GM12878 (cell line): Measurements from ENCODE around the gene C11orf98. TPM values are rescaled to one million over a fixed set of nuclear protein-coding genes. Genes with fewer than 3 reads are reported as not detected.

Experiments
- BACH1 ChIP-seq: fragments of 450-650 bp; IDR thresholded peaks from 2 replicates; pipeline ENCODE4 v1.6.1; 2017; ENCODE audit warnings: mild to moderate bottlenecking, borderline replicate concordance
- CBX5 ChIP-seq: sonication (generic); IDR thresholded peaks from 2 replicates; pipeline ENCODE4 v1.6.1; 2016; ENCODE audit warnings: low read depth, moderate library complexity, mild to moderate bottlenecking, inconsistent platforms
- MEF2B ChIP-seq: fragments of 450-650 bp; IDR thresholded peaks from 2 replicates; pipeline ENCODE4 v1.6.1; 2018; ENCODE audit warnings: mild to moderate bottlenecking, moderate library complexity; ENCODE audit not compliant: partially characterized antibody, poor library complexity, severe bottlenecking
- MTA2 ChIP-seq: fragments of 450-650 bp; IDR thresholded peaks from 2 replicates; pipeline ENCODE4 v1.6.1; 2016; ENCODE audit warnings: low read depth, mild to moderate bottlenecking, moderate library complexity
- MXI1 ChIP-seq: fragments of 150-350 bp; IDR thresholded peaks from 2 replicates; pipeline ENCODE4 v1.6.1; 2011; ENCODE audit warnings: low read depth, mild to moderate bottlenecking, inconsistent platforms, low read length, improper control_type of control experiment
- NR2C1 ChIP-seq: fragments of 450-650 bp; IDR thresholded peaks from 2 replicates; pipeline ENCODE4 v1.6.1; 2017; ENCODE audit warnings: antibody characterized with exemption, mild to moderate bottlenecking, moderate library complexity
- NR2C2 ChIP-seq: IDR thresholded peaks from 2 replicates; pipeline ENCODE4 v1.6.1; 2011; ENCODE audit warnings: borderline replicate concordance, low read depth; ENCODE audit not compliant: control insufficient read depth, insufficient read length
- SRF ChIP-seq, 2 experiments: IDR thresholded peaks; 2 replicates each; pipeline ENCODE4 v1.6.1; 2011; ENCODE audit warnings: low read depth in 2 of 2, low read length in 2 of 2, mild to moderate bottlenecking in 1 of 2, moderate library complexity in 1 of 2
- SUPT20H ChIP-seq: IDR thresholded peaks from 2 replicates; pipeline ENCODE4 v1.6.1; 2011; ENCODE audit warnings: low read depth, mild to moderate bottlenecking, low read length, moderate library complexity, borderline replicate concordance; ENCODE audit not compliant: control insufficient read depth
- YY1 ChIP-seq: IDR thresholded peaks from 2 replicates; pipeline ENCODE4 v1.6.1; 2011; ENCODE audit warnings: low read depth, mild to moderate bottlenecking, low read length
- polyA plus RNA-seq, 11 experiments: library from polyadenylated mRNA; depleted of rRNA in 4 of 11; unstranded in 6 of 11; stranded (reverse) in 5 of 11; fragments of >200 nt; fragmentation: Nextera tagmentation in 4 of 11; fragmentation: Illumina TruSeq in 1 of 11; extraction: Ambion mirVana in 4 of 11; extraction: Trizol in 1 of 11; gene quantifications; 1 replicate in 1 of 11; 2 replicates in 10 of 11; pipeline versions ENCODE4 v1.2.1 to v1.2.3, GENCODE V29; 2011 to 2016; ENCODE audit warnings: inconsistent platforms in 2 of 11, missing spikeins in 2 of 11, low read depth in 1 of 11
- total RNA-seq, 4 experiments: library from RNA; depleted of rRNA in 3 of 4; stranded (reverse); fragments of >200 nt in 3 of 4; fragmentation: Illumina TruSeq in 1 of 4; extraction: Trizol in 1 of 4; gene quantifications; 2 replicates each; pipeline versions ENCODE4 v1.2.1 to v1.2.3, GENCODE V29; 2013 to 2021
- TF ChIP-seq, protein P1 (sequence below): fragments of 450-650 bp; IDR thresholded peaks from 2 replicates; pipeline ENCODE4 v1.6.1; 2016; ENCODE audit warnings: mild to moderate bottlenecking, moderate library complexity, borderline replicate concordance
- TF ChIP-seq, protein P2 (sequence below): IDR thresholded peaks from 2 replicates; pipeline ENCODE4 v1.6.1; 2011; ENCODE audit warnings: mild to moderate bottlenecking, low read depth, low read length, moderate library complexity; ENCODE audit not compliant: insufficient replicate concordance
- TF ChIP-seq, protein P3 (sequence below), 3 experiments: IDR thresholded peaks in 2 of 3; conservative IDR thresholded peaks in 1 of 3; 2 replicates each; pipeline ENCODE4 v1.5.1; 2011; ENCODE audit warnings: low read depth in 3 of 3, low read length in 3 of 3, mild to moderate bottlenecking in 3 of 3, control low read depth in 2 of 3, moderate library complexity in 2 of 3, inconsistent platforms in 1 of 3, mixed read lengths in 1 of 3; ENCODE audit not compliant: control insufficient read depth in 2 of 3, insufficient read depth in 1 of 3; ENCODE audit errors: extremely low read depth in 1 of 3
- TF ChIP-seq, protein P4 (sequence below): fragments of 450-650 bp; formaldehyde crosslinking; IDR thresholded peaks from 2 replicates; pipeline ENCODE4 v1.5.0; 2022; ENCODE audit warnings: mild to moderate bottlenecking, missing genetic modification characterization

The C11orf98 gene
- total and polyA plus RNA-seq, 10 of the 15 experiments (the other 5 are each of a cell fraction or from before 2014, with no cell fraction given), result 62.5 to 270 (median 162) TPM

DNA sequence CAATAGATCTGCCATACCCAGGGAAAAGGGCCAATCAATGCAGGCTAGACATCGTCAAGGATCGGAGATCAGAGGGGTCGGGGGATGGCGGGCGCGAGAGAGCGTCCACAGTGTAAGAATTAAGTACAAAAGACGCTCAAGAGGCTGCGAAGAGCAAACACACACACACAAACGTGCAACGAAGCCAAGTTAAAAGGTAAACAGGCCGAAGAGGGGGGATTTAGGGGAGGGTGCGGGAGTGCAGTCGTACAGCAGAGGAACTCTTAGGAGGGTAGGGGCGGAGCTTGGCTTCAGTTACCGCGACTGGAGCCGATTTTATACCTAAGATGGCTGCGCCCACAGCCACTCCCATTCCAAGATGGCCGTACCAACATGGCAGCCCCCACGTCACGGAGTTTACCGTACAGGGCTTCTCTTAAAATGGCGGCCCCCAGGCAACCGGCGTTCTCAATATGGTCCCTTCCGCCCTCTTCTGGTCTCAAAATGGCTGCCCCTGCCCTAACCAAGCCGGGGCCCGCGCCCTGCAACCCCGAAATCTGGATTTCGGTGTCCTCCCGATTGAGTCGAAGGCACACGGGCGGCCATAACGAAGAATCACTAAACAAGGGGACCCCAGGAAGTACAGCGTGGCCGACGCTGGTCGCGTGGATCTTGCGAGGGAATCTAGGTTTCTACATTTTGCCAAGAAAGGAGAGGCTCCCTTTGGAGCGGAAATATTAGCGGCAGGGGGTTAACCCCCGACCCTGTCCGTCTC, 44.4 kb upstream of the C11orf98 start (continued):
- TF ChIP-seq, protein P1, sequence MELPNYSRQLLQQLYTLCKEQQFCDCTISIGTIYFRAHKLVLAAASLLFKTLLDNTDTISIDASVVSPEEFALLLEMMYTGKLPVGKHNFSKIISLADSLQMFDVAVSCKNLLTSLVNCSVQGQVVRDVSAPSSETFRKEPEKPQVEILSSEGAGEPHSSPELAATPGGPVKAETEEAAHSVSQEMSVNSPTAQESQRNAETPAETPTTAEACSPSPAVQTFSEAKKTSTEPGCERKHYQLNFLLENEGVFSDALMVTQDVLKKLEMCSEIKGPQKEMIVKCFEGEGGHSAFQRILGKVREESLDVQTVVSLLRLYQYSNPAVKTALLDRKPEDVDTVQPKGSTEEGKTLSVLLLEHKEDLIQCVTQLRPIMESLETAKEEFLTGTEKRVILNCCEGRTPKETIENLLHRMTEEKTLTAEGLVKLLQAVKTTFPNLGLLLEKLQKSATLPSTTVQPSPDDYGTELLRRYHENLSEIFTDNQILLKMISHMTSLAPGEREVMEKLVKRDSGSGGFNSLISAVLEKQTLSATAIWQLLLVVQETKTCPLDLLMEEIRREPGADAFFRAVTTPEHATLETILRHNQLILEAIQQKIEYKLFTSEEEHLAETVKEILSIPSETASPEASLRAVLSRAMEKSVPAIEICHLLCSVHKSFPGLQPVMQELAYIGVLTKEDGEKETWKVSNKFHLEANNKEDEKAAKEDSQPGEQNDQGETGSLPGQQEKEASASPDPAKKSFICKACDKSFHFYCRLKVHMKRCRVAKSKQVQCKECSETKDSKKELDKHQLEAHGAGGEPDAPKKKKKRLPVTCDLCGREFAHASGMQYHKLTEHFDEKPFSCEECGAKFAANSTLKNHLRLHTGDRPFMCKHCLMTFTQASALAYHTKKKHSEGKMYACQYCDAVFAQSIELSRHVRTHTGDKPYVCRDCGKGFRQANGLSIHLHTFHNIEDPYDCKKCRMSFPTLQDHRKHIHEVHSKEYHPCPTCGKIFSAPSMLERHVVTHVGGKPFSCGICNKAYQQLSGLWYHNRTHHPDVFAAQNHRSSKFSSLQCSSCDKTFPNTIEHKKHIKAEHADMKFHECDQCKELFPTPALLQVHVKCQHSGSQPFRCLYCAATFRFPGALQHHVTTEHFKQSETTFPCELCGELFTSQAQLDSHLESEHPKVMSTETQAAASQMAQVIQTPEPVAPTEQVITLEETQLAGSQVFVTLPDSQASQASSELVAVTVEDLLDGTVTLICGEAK, result peak; percentile 69; the same call in 1 of the 2 replicates
- TF ChIP-seq BACH1 (0 out of 2 replicates have a peak, but pooled peaks have one; percentile 28), SRF (IDR thresholded peaks at IDR 0.05; ENCODE audit: low read depth in 2 of 2, low read length in 2 of 2) (peak; percentile 83 to 93), CBX5 (0 out of 2 replicates have a peak, but pooled peaks have one; percentile 27), MEF2B (no peak), SUPT20H (no peak), NR2C2 (no peak), NR2C1 (peak; percentile 95), MXI1 (no peak; the same call in none of the 2 replicates), MTA2 (0 out of 2 replicates have a peak, but pooled peaks have one; percentile 9), YY1 (peak; percentile 100)
- TF ChIP-seq, protein P2, sequence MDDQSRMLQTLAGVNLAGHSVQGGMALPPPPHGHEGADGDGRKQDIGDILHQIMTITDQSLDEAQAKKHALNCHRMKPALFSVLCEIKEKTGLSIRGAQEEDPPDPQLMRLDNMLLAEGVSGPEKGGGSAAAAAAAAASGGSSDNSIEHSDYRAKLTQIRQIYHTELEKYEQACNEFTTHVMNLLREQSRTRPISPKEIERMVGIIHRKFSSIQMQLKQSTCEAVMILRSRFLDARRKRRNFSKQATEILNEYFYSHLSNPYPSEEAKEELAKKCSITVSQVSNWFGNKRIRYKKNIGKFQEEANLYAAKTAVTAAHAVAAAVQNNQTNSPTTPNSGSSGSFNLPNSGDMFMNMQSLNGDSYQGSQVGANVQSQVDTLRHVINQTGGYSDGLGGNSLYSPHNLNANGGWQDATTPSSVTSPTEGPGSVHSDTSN, result peak; percentile 38
- TF ChIP-seq, protein P3, sequence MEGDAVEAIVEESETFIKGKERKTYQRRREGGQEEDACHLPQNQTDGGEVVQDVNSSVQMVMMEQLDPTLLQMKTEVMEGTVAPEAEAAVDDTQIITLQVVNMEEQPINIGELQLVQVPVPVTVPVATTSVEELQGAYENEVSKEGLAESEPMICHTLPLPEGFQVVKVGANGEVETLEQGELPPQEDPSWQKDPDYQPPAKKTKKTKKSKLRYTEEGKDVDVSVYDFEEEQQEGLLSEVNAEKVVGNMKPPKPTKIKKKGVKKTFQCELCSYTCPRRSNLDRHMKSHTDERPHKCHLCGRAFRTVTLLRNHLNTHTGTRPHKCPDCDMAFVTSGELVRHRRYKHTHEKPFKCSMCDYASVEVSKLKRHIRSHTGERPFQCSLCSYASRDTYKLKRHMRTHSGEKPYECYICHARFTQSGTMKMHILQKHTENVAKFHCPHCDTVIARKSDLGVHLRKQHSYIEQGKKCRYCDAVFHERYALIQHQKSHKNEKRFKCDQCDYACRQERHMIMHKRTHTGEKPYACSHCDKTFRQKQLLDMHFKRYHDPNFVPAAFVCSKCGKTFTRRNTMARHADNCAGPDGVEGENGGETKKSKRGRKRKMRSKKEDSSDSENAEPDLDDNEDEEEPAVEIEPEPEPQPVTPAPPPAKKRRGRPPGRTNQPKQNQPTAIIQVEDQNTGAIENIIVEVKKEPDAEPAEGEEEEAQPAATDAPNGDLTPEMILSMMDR (IDR thresholded peaks at IDR 0.05 in 2 of 3, conservative IDR thresholded peaks at IDR 0.05 in 1 of 3; ENCODE audit: control insufficient read depth in 2 of 3, extremely low read depth in 1 of 3, insufficient read depth in 1 of 3, low read depth in 3 of 3, low read length in 3 of 3), result no peak
- TF ChIP-seq, protein P4, sequence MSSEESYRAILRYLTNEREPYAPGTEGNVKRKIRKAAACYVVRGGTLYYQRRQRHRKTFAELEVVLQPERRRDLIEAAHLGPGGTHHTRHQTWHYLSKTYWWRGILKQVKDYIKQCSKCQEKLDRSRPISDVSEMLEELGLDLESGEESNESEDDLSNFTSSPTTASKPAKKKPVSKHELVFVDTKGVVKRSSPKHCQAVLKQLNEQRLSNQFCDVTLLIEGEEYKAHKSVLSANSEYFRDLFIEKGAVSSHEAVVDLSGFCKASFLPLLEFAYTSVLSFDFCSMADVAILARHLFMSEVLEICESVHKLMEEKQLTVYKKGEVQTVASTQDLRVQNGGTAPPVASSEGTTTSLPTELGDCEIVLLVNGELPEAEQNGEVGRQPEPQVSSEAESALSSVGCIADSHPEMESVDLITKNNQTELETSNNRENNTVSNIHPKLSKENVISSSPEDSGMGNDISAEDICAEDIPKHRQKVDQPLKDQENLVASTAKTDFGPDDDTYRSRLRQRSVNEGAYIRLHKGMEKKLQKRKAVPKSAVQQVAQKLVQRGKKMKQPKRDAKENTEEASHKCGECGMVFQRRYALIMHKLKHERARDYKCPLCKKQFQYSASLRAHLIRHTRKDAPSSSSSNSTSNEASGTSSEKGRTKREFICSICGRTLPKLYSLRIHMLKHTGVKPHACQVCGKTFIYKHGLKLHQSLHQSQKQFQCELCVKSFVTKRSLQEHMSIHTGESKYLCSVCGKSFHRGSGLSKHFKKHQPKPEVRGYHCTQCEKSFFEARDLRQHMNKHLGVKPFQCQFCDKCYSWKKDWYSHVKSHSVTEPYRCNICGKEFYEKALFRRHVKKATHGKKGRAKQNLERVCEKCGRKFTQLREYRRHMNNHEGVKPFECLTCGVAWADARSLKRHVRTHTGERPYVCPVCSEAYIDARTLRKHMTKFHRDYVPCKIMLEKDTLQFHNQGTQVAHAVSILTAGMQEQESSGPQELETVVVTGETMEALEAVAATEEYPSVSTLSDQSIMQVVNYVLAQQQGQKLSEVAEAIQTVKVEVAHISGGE (CRISPR knock-in tag), result peak; percentile 5; the same call in 1 of the 2 replicates
